OCI-LY1 (cell line): ENCODE measurements around the gene SCAMP2.

Source experiments
- H2AFZ ChIP-seq: fragments of 200-600 bp; sonication (generic), shearing (Covaris generic); 2 replicates; pipeline ENCODE4 v1.6.0; 2014; ENCODE audit warnings: antibody characterized with exemption, mild to moderate bottlenecking, low read length
- H3F3A ChIP-seq: fragments of 200-600 bp; sonication (generic), shearing (Covaris generic); 2 replicates; pipeline ENCODE4 v1.6.0; 2014; ENCODE audit warnings: mild to moderate bottlenecking, antibody characterized with exemption, low read length, moderate library complexity; ENCODE audit not compliant: insufficient read depth
- H3K27ac ChIP-seq: fragments of 200-600 bp; sonication (generic); 2 replicates; pipeline ENCODE4 v1.5.1; 2014; ENCODE audit warnings: low read length, mixed run types, mild to moderate bottlenecking, low read depth; ENCODE audit not compliant: poor library complexity, severe bottlenecking
- H3K27me3 ChIP-seq: fragments of 200-600 bp; sonication (generic); 2 replicates; pipeline ENCODE4 v1.6.0; 2014; ENCODE audit warnings: antibody characterized with exemption, mild to moderate bottlenecking, low read length, moderate library complexity; ENCODE audit not compliant: insufficient read depth
- H3K36me3 ChIP-seq: fragments of 200-600 bp; sonication (generic); 2 replicates; pipeline ENCODE4 v1.6.1; 2014; ENCODE audit warnings: mild to moderate bottlenecking, antibody characterized with exemption, low read length, moderate library complexity, mixed read lengths; ENCODE audit not compliant: insufficient read depth
- H3K4me1 ChIP-seq: fragments of 200-600 bp; sonication (generic); 2 replicates; pipeline ENCODE4 v1.5.1; 2014; ENCODE audit warnings: mild to moderate bottlenecking, low read length, moderate library complexity; ENCODE audit not compliant: insufficient read depth, severe bottlenecking
- H3K4me2 ChIP-seq: fragments of 200-600 bp; sonication (generic), shearing (Covaris generic); 2 replicates; pipeline ENCODE4 v1.6.1; 2014; ENCODE audit warnings: low read length
- H3K4me3 ChIP-seq: fragments of 200-600 bp; sonication (generic); 2 replicates; pipeline ENCODE4 v1.5.1; 2014; ENCODE audit warnings: low read length, low read depth, mild to moderate bottlenecking, mixed read lengths; ENCODE audit not compliant: poor library complexity, severe bottlenecking
- H3K79me2 ChIP-seq: fragments of 200-600 bp; shearing (Covaris generic); 2 replicates; pipeline ENCODE4 v1.6.1; 2016; ENCODE audit warnings: mixed run types, low read length, mixed read lengths; ENCODE audit not compliant: insufficient read depth
- H3K9ac ChIP-seq: fragments of 200-600 bp; sonication (generic), shearing (Covaris generic); 2 replicates; pipeline ENCODE4 v1.6.1; 2014; ENCODE audit warnings: mild to moderate bottlenecking, low read length, mixed read lengths
- H3K9me2 ChIP-seq: fragments of 200-600 bp; sonication (generic), shearing (Covaris generic); 2 replicates; pipeline ENCODE4 v1.6.1; 2014; ENCODE audit warnings: low read depth, mild to moderate bottlenecking, low read length, mixed read lengths
- H3K9me3 ChIP-seq: fragments of 200-600 bp; shearing (Covaris generic); 2 replicates; pipeline ENCODE4 v1.6.1; 2014; ENCODE audit warnings: low read length, mixed read lengths
- H4K20me1 ChIP-seq: fragments of 200-600 bp; sonication (generic), shearing (Covaris generic); 2 replicates; pipeline ENCODE4 v1.6.0; 2016; ENCODE audit warnings: mild to moderate bottlenecking, low read length; ENCODE audit not compliant: insufficient read depth
- EZH2 ChIP-seq: fragments of 200-600 bp; sonication (generic), shearing (Covaris generic); IDR thresholded peaks from 2 replicates; pipeline ENCODE4 v1.8.0; 2017; ENCODE audit warnings: borderline replicate concordance, mixed run types, mild to moderate bottlenecking, antibody characterized with exemption, low read length, moderate library complexity, mixed read lengths
- TF ChIP-seq, protein P1 (sequence below): fragments of 200-600 bp; sonication (generic), shearing (Covaris generic); IDR thresholded peaks from 2 replicates; pipeline ENCODE4 v1.5.1; 2017; ENCODE audit warnings: mild to moderate bottlenecking, antibody characterized with exemption, low read length, moderate library complexity, mixed read lengths

The SCAMP2 gene

DNA sequence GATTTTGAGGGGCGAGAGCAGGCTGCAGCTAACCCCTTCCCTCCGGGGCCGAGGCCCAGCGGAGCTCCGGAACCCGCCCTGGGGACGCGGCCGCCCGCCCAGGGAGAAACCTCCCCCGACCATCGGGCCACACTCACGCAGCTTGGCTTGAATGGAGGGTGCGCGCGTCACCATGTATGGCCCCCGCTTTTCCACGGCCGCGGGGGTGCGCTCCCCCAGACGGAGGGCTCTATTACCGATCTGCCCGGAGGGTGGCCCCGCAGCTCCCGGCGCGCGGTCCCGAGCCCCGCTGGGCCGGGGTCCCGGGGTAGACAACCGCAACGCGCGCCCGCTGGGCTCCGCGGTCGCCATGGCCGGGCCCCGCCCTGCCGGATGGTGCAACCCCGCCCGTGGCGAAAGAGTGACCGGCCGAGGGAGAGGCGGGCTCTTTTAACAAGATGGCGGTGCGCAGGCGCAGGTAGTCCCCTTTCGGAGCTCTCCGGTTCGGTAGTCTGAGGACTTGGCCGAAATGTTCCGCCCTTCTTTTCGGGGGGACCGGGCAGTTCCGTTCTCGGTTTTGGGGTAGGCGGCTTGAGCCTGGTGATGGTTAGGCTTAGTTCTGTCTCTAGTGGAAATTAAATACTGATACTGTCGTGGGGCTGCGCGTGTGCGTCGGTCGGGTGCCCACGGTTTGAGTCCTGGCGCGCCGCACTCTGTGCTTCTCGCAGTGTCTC lies 33.4 kb upstream of the SCAMP2 start, which contains the start of gene FAM219B:
Gene FAM219B, minus strand, starts transcription at position 402 of the 713 bp plus-strand sequence. Its CDS starts 51 bp downstream, at position 351.
- Histone ChIP-seq H3K4me3 (peak within 1 kb of the TSS; percentile 84), H2AFZ (peak within 1 kb of the TSS; percentile 90), H3K79me2 (peaks cover 7% of the 10 kb centered on the region; the same call in 1 of the 2 replicates), H3K27me3 (no peaks in the 10 kb centered on the region), H3K9me3 (no peaks in the 10 kb centered on the region), H3K4me1 (peaks cover 35% of the 10 kb centered on the region), H4K20me1 (no peaks in the 10 kb centered on the region), H3K9me2 (no peaks in the 10 kb centered on the region), H3K9ac (peak within 1 kb of the TSS; percentile 92), H3K27ac (peak within 1 kb of the TSS; percentile 73), H3F3A (no peaks in the 10 kb centered on the region; the same call in 1 of the 2 replicates), H3K4me2 (peak within 1 kb of the TSS; percentile 98), H3K36me3 (peaks cover 46% of the 10 kb centered on the region)
- TF ChIP-seq, protein P1, sequence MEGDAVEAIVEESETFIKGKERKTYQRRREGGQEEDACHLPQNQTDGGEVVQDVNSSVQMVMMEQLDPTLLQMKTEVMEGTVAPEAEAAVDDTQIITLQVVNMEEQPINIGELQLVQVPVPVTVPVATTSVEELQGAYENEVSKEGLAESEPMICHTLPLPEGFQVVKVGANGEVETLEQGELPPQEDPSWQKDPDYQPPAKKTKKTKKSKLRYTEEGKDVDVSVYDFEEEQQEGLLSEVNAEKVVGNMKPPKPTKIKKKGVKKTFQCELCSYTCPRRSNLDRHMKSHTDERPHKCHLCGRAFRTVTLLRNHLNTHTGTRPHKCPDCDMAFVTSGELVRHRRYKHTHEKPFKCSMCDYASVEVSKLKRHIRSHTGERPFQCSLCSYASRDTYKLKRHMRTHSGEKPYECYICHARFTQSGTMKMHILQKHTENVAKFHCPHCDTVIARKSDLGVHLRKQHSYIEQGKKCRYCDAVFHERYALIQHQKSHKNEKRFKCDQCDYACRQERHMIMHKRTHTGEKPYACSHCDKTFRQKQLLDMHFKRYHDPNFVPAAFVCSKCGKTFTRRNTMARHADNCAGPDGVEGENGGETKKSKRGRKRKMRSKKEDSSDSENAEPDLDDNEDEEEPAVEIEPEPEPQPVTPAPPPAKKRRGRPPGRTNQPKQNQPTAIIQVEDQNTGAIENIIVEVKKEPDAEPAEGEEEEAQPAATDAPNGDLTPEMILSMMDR, result no peak
- TF ChIP-seq EZH2, result no peak

DNA sequence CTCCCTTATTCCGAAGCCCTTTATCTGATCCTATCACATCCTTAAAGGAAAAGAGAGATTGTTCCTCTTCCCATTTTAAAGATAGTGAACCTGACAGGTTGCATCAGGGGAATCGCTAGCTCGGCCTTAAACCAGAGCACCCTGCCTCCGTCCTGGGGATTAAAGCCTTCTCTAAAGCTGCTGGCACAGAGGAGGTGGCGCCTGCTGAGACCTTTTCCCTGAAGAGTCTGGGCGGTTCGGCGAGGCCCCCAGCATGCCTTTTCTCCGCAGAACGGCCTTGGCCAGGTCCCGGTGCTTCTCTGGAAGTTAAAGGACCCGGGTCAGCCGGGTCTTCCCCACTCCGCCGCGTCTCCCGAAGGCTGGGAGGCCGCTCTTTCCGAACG lies 32.9 kb upstream of the SCAMP2 start:
- H4K20me1 ChIP-seq, result no peaks in the 10 kb centered on the region
- H3K27ac ChIP-seq, result peak overlapping the region; percentile 73
- peaks cover 47% of the 10 kb centered on the region for H3K36me3 ChIP-seq
- H3K4me3 ChIP-seq, result peak overlapping the region; percentile 84
- H3K9me3 ChIP-seq, result no peaks in the 10 kb centered on the region
- H3K4me1 ChIP-seq, result peaks cover 38% of the 10 kb centered on the region
- peak overlapping the region; percentile 92 for H3K9ac ChIP-seq
- H2AFZ ChIP-seq, result no peak overlapping the region
- no peak for TF ChIP-seq EZH2
- TF ChIP-seq, protein P1, result no peak
- no peaks in the 10 kb centered on the region for H3K9me2 ChIP-seq
- H3K27me3 ChIP-seq, result no peaks in the 10 kb centered on the region
- peak overlapping the region; percentile 98 for H3K4me2 ChIP-seq
- H3F3A ChIP-seq, result no peaks in the 10 kb centered on the region; the same call in 1 of the 2 replicates
- peaks cover 7% of the 10 kb centered on the region; the same call in 1 of the 2 replicates for H3K79me2 ChIP-seq

DNA sequence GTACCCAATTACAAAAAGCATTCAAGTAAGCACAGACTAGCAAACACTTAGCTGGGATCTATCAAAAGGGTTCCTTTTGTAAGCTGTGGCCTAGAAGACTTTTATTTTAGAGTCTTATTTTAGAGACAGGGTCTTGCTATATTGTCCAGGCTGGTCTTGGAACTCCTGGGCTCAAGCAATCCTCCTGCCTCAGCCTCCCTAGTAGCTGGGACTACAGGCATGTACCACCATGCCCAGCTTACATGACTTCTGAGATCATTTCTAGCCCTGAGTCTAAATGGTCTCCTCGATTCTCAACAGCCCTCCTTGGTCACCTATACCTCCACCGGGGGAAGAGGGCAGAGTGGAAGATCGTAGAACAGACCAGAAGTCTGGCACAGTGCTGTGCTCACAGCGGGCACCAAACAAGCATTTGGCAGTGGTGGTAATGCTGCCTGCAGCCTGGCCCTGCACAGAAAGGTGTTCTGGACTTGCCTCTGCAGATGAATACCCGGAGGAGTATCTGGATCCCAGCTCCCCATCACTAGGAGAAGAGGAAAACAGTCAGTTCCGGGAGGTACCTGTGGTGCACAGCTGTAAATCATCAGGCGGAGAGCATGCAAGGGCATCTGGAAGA lies 31.1 kb upstream of the SCAMP2 start:
- H3K9ac ChIP-seq, result peak overlapping the region; percentile 92; the same call in 1 of the 2 replicates

More for the DNA sequence above, 31.1 kb upstream of the SCAMP2 start:
- no peak overlapping the region for H3K4me3 ChIP-seq
- H3K9me3 ChIP-seq, result no peaks in the 10 kb centered on the region
- TF ChIP-seq, protein P1, result no peak
- TF ChIP-seq EZH2, result no peak
- H3K27ac ChIP-seq, result peak overlapping the region; percentile 73
- no peaks in the 10 kb centered on the region for H4K20me1 ChIP-seq
- no peaks in the 10 kb centered on the region for H3K9me2 ChIP-seq
- peak overlapping the region; percentile 98; the same call in 1 of the 2 replicates for H3K4me2 ChIP-seq
- no peaks in the 10 kb centered on the region for H3K27me3 ChIP-seq
- H3K79me2 ChIP-seq, result peaks cover 7% of the 10 kb centered on the region; the same call in 1 of the 2 replicates
- peaks cover 54% of the 10 kb centered on the region for H3K36me3 ChIP-seq
- H2AFZ ChIP-seq, result no peak overlapping the region
- H3K4me1 ChIP-seq, result peaks cover 38% of the 10 kb centered on the region
- H3F3A ChIP-seq, result no peaks in the 10 kb centered on the region; the same call in 1 of the 2 replicates
